Measurements from ENCODE around the gene TXN2. TPM values are rescaled to one million over a fixed set of nuclear protein-coding genes. Genes with fewer than 3 reads are reported as not detected.

Gene TXN2
- total RNA-seq, 1 donor, result 17.4 TPM

DNA sequence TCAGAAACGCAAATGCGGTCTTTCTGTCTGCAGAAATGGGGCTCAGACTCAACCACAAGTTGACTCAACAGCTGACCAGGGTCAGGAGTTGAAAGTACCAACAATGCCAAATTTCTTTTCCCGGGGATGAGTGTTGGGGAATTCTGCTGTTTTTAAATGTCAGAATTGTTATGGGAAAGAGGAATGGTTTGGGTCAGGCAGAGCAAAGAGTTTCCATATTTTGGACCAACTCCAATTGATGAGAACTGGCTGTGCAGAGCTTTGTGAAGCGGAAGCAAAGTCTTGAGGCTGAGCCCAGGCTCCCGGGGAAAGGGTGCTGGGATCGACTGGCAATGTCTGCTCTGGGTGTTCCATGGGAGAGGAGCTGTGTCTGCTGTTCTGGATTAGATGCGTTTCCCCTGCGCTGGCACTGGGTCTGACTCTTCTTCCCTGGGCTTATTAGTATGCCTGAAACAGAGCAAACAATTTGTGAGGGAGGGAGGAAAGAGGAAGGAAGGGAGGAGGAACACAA is 36.2 kb downstream of the TXN2 start:
- Histone ChIP-seq H3K9me3 (ENCODE audit: low read depth, low read length) (no peaks in the 10 kb centered on the region), H3K79me2 (ENCODE audit: insufficient read depth, low read length) (no peaks in the 10 kb centered on the region), H3K27me3 (ENCODE audit: insufficient read depth, low read length) (no peaks in the 10 kb centered on the region), H3K4me1 (ENCODE audit: insufficient read depth, low read length) (peaks cover 17% of the 10 kb centered on the region), H2AFZ (ENCODE audit: low read length) (peak overlapping the region; percentile 30), H3K4me3 (ENCODE audit: insufficient read depth, low read length) (peak overlapping the region; percentile 2), H3K36me3 (ENCODE audit: insufficient read depth, low read length) (no peaks in the 10 kb centered on the region), H3K4me2 (ENCODE audit: insufficient read depth, low read length) (peak overlapping the region; percentile 36), H3K27ac (ENCODE audit: low read depth, low read length) (peak overlapping the region; percentile 64), H4K20me1 (ENCODE audit: insufficient read depth, low read length) (no peaks in the 10 kb centered on the region)
- DNase-seq (ENCODE audit: insufficient read length, low spot score, missing footprints), result peak; percentile 95
- TF ChIP-seq, protein P1, sequence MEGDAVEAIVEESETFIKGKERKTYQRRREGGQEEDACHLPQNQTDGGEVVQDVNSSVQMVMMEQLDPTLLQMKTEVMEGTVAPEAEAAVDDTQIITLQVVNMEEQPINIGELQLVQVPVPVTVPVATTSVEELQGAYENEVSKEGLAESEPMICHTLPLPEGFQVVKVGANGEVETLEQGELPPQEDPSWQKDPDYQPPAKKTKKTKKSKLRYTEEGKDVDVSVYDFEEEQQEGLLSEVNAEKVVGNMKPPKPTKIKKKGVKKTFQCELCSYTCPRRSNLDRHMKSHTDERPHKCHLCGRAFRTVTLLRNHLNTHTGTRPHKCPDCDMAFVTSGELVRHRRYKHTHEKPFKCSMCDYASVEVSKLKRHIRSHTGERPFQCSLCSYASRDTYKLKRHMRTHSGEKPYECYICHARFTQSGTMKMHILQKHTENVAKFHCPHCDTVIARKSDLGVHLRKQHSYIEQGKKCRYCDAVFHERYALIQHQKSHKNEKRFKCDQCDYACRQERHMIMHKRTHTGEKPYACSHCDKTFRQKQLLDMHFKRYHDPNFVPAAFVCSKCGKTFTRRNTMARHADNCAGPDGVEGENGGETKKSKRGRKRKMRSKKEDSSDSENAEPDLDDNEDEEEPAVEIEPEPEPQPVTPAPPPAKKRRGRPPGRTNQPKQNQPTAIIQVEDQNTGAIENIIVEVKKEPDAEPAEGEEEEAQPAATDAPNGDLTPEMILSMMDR (IDR thresholded peaks at IDR 0.05; ENCODE audit: extremely low read depth, low read depth, low read length), result no peak

DNA sequence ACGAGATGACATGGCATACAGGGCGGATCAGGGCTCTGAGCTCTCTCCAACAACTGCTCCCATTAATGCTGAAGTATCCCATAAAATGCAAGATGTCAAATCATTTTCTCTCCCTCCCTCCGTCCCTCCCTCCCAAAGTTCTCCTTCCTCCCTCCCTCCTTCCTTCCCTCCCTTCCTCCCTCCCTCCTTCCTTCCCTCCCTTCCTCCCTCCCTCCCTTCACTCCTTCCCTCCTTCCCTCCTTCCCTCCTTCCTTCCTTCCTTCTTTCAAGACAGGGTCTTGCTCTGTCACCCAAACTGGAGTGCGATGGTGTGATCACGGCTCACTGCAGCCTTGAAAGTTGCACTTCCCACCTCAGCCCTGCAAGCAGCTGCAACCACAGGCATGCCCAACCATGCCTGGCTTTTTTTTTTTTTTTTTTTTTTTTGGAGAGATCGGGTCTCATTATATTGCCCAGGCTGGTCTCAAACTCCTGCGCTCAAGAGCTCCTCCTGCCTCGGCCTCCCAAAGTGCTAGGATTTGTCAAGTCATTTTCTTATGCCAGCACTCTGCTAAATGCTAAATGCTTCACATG is 38.2 kb downstream of the TXN2 start:
- TF ChIP-seq, protein P1 (IDR thresholded peaks at IDR 0.05; ENCODE audit: extremely low read depth, low read depth, low read length), result no peak
- H3K79me2 ChIP-seq (ENCODE audit: insufficient read depth, low read length), result no peaks in the 10 kb centered on the region
- H3K4me1 ChIP-seq (ENCODE audit: insufficient read depth, low read length), result peaks cover 31% of the 10 kb centered on the region
- no peaks in the 10 kb centered on the region for H4K20me1 ChIP-seq (ENCODE audit: insufficient read depth, low read length)
- H3K36me3 ChIP-seq (ENCODE audit: insufficient read depth, low read length), result no peaks in the 10 kb centered on the region
- no peak overlapping the region for H3K4me3 ChIP-seq (ENCODE audit: insufficient read depth, low read length)
- no peak overlapping the region for H2AFZ ChIP-seq (ENCODE audit: low read length)
- no peaks in the 10 kb centered on the region for H3K27me3 ChIP-seq (ENCODE audit: insufficient read depth, low read length)
- H3K4me2 ChIP-seq (ENCODE audit: insufficient read depth, low read length), result no peak overlapping the region
- no peaks in the 10 kb centered on the region for H3K9me3 ChIP-seq (ENCODE audit: low read depth, low read length)
- H3K27ac ChIP-seq (ENCODE audit: low read depth, low read length), result no peak overlapping the region
- no peak for DNase-seq (ENCODE audit: insufficient read length, low spot score, missing footprints)

- Histone ChIP-seq H2AFZ (ENCODE audit: low read length) (no peak overlapping the region), H3K27me3 (ENCODE audit: insufficient read depth, low read length) (no peaks in the 10 kb centered on the region)
- TF ChIP-seq, protein P1 (IDR thresholded peaks at IDR 0.05; ENCODE audit: extremely low read depth, low read depth, low read length), result no peak
Measured at GRCh38 chr22:36442506-36443197, 38.8 kb downstream of the TXN2 start.

GRCh38 chr22:36440429-36441002 is 40.9 kb downstream of the TXN2 start:
- H4K20me1 ChIP-seq (ENCODE audit: insufficient read depth, low read length), result no peaks in the 10 kb centered on the region
- no peak overlapping the region for H3K4me3 ChIP-seq (ENCODE audit: insufficient read depth, low read length)
- H2AFZ ChIP-seq (ENCODE audit: low read length), result peak overlapping the region; percentile 25
- H3K27ac ChIP-seq (ENCODE audit: low read depth, low read length), result peak overlapping the region; percentile 68
- peaks cover 29% of the 10 kb centered on the region for H3K4me1 ChIP-seq (ENCODE audit: insufficient read depth, low read length)
- no peak overlapping the region for H3K4me2 ChIP-seq (ENCODE audit: insufficient read depth, low read length)
- no peaks in the 10 kb centered on the region for H3K9me3 ChIP-seq (ENCODE audit: low read depth, low read length)
- DNase-seq (ENCODE audit: insufficient read length, low spot score, missing footprints), result peak; percentile 34
- no peaks in the 10 kb centered on the region for H3K79me2 ChIP-seq (ENCODE audit: insufficient read depth, low read length)
- no peaks in the 10 kb centered on the region for H3K27me3 ChIP-seq (ENCODE audit: insufficient read depth, low read length)
- TF ChIP-seq, protein P1 (IDR thresholded peaks at IDR 0.05; ENCODE audit: extremely low read depth, low read depth, low read length), result no peak
- no peaks in the 10 kb centered on the region for H3K36me3 ChIP-seq (ENCODE audit: insufficient read depth, low read length)

More at GRCh38 chr22:36442506-36443197, 38.8 kb downstream of the TXN2 start:
- Histone ChIP-seq H3K27ac (ENCODE audit: low read depth, low read length) (no peak overlapping the region), H3K9me3 (ENCODE audit: low read depth, low read length) (no peaks in the 10 kb centered on the region), H3K36me3 (ENCODE audit: insufficient read depth, low read length) (no peaks in the 10 kb centered on the region), H3K4me1 (ENCODE audit: insufficient read depth, low read length) (peaks cover 31% of the 10 kb centered on the region), H4K20me1 (ENCODE audit: insufficient read depth, low read length) (no peaks in the 10 kb centered on the region), H3K79me2 (ENCODE audit: insufficient read depth, low read length) (no peaks in the 10 kb centered on the region), H3K4me2 (ENCODE audit: insufficient read depth, low read length) (no peak overlapping the region), H3K4me3 (ENCODE audit: insufficient read depth, low read length) (no peak overlapping the region)
- no peak for DNase-seq (ENCODE audit: insufficient read length, low spot score, missing footprints)

Data from osteoblast (primary cell).